ELR (cell line): Measurements from ENCODE around the gene CYSRT1.

Experiments used
- DNase-seq: peaks from one replicate; pipeline ENCODE4 v3.0.0-alpha.2; 2015; ENCODE audit warnings: low read depth

CYSRT1 gene

GRCh38 chr9:137212520-137212919, 12.5 kb upstream of the CYSRT1 start:
- DNase-seq: no peak

GRCh38 chr9:137213160-137214060, 11.6 kb upstream of the CYSRT1 start:
- DNase-seq: peak; percentile 28

GRCh38 chr9:137214620-137215019, 10.4 kb upstream of the CYSRT1 start:
- no peak for DNase-seq

GRCh38 chr9:137215196-137215986, 9.6 kb upstream of the CYSRT1 start:
- no peak for DNase-seq

GRCh38 chr9:137216188-137216965, 8.6 kb upstream of the CYSRT1 start:
- DNase-seq: no peak

GRCh38 chr9:137217276-137218211, 7.4 kb upstream of the CYSRT1 start:
- no peak for DNase-seq

GRCh38 chr9:137218212-137218753, 6.7 kb upstream of the CYSRT1 start:
- DNase-seq: no peak

GRCh38 chr9:137218754-137219271, 6.2 kb upstream of the CYSRT1 start:
- peak; percentile 56 for DNase-seq

GRCh38 chr9:137219757-137220316, 5.1 kb upstream of the CYSRT1 start:
- no peak for DNase-seq

GRCh38 chr9:137220317-137221094, 4.5 kb upstream of the CYSRT1 start:
- DNase-seq: no peak

- no peak for DNase-seq
These were observed 3.9 kb upstream of the CYSRT1 start for GRCh38 chr9:137221095-137221505.

- no peak for DNase-seq
These were observed 3.4 kb upstream of the CYSRT1 start for GRCh38 chr9:137221506-137222111.

GRCh38 chr9:137222190-137223077, 2.5 kb upstream of the CYSRT1 start, which contains the start of gene RNF208:
TSS of gene RNF208 (minus strand) at chr9:137222240. CDS start at chr9:137221212, 1,028 bp downstream.
- DNase-seq: peak; percentile 28

- peak; percentile 99 for DNase-seq
These were observed 1.6 kb upstream of the CYSRT1 start for GRCh38 chr9:137223078-137223970.

GRCh38 chr9:137225699-137226331, 841 bp downstream of the CYSRT1 start:
- no peak for DNase-seq

- DNase-seq: peak; percentile 76
These were observed 1.5 kb downstream of the CYSRT1 start for GRCh38 chr9:137226338-137227053.
